Measurements from ENCODE around the gene EDNRA. TPM values are rescaled to one million over a fixed set of nuclear protein-coding genes. Genes with fewer than 3 reads are reported as not detected.
"Not testable (repeated sequence)": the region's sequence is repeated elsewhere in the genome, so short reads cannot be mapped to it uniquely, and the experiment has no call there.

Gene EDNRA
- 3.2 TPM for polyA plus RNA-seq (2013, experiment 1 of 2)
- polyA plus RNA-seq (2013, experiment 2 of 2): 5.0 TPM

- no peaks in the 10 kb centered on the region for H3K9me3 ChIP-seq (ENCODE audit: insufficient read depth, low read depth, low read length)
- peak within 1 kb of the TSS; percentile 72 for H3K4me3 ChIP-seq (ENCODE audit: low read length)
- no peak within 1 kb of the TSS for H3K27ac ChIP-seq (ENCODE audit: low read depth, low read length)
- H3K9ac ChIP-seq (ENCODE audit: low read depth, low read length): peak within 1 kb of the TSS; percentile 68
- peaks cover 45% of the 10 kb centered on the region for H3K27me3 ChIP-seq (ENCODE audit: insufficient read depth, low read length)
- no peaks in the 10 kb centered on the region for H3K36me3 ChIP-seq (ENCODE audit: insufficient read depth, low read length)
- WGBS: 1% methylated on average over 68 of the region's 68 CpGs
- peaks cover 6% of the 10 kb centered on the region for H3K4me1 ChIP-seq (ENCODE audit: insufficient read depth, low read length)
Observed at GRCh38 chr4:147480891-147481576, at the start of gene EDNRA. TSS of gene EDNRA (plus strand) at chr4:147481097. CDS start at chr4:147485682, 4,585 bp downstream.

DNA sequence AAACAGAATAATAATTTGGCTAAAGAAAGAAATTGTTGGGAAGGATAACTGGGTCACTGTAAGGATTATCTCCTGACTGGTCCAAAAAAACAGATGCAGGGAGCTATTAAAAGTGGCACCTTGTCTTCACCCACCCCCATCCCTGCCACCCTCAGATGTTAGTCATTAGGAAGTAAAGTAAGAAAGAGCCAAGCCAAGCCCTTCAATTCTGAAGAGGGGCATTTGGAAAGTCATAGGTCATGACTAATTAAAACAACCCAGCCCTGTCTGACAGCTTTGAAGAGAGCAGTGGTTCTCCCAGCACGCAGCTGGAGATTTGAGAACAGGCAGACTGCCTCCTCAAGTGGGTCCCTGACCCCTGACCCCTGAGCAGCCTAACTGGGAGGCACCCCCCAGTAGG, 46.5 kb upstream of the EDNRA start:
- not testable (repeated sequence) for H3K9me3 ChIP-seq (ENCODE audit: insufficient read depth, low read depth, low read length); H3K9ac ChIP-seq (ENCODE audit: low read depth, low read length); H3K27me3 ChIP-seq (ENCODE audit: insufficient read depth, low read length); H3K4me1 ChIP-seq (ENCODE audit: insufficient read depth, low read length); H3K4me3 ChIP-seq (ENCODE audit: low read length); H3K27ac ChIP-seq (ENCODE audit: low read depth, low read length); H3K36me3 ChIP-seq (ENCODE audit: insufficient read depth, low read length)
- WGBS: 85% methylated on average over 1 of the region's 1 CpG

DNA sequence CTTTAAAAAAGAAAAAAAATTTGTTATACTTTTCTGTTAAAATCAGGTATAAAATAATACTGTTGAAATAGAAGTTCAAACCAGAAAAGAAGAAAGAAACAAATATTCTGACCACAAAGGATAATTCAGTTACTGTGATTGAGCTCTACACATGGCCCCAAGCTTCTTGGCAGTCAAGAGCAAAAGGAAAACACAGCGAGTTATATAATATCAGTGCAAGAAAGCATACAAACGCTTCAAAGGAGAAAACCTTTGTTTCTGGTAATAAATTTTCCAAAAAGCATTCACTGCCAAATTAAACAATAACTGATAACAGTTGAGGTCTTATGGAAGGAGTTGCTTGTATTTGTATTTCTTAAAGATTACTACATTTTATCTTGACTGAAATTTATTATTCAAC, 40.5 kb upstream of the EDNRA start:
- Histone ChIP-seq H3K27ac (ENCODE audit: low read depth, low read length) (no peak overlapping the region), H3K4me3 (ENCODE audit: low read length) (no peak overlapping the region), H3K4me1 (ENCODE audit: insufficient read depth, low read length) (no peaks in the 10 kb centered on the region), H3K36me3 (ENCODE audit: insufficient read depth, low read length) (no peaks in the 10 kb centered on the region), H3K27me3 (ENCODE audit: insufficient read depth, low read length) (no peaks in the 10 kb centered on the region), H3K9ac (ENCODE audit: low read depth, low read length) (no peak overlapping the region), H3K9me3 (ENCODE audit: insufficient read depth, low read depth, low read length) (no peaks in the 10 kb centered on the region)
- 100% methylated on average over 1 of the region's 2 CpGs for WGBS

DNA sequence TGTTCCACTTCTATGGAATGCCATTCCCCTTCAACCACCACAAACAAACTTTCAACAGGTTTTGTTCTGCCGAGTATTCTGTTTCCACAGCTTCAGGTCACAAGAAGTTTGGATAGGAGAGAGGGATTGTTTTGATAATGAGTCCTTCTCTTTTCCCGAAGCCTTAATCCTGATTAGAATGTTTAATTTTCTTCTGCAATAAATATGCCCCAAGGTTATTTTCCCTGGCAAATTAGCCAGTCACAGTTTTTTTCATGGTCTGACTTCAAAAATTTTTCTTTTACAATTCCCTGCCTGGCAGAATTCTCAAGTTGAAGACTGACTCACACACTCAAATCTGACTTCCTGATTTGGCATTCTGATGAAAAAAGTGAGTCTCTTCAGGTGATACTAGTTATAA, 33.1 kb upstream of the EDNRA start:
- Histone ChIP-seq H3K27me3 (ENCODE audit: insufficient read depth, low read length) (no peaks in the 10 kb centered on the region), H3K4me3 (ENCODE audit: low read length) (no peak overlapping the region), H3K9ac (ENCODE audit: low read depth, low read length) (no peak overlapping the region), H3K4me1 (ENCODE audit: insufficient read depth, low read length) (no peaks in the 10 kb centered on the region), H3K9me3 (ENCODE audit: insufficient read depth, low read depth, low read length) (no peaks in the 10 kb centered on the region), H3K36me3 (ENCODE audit: insufficient read depth, low read length) (no peaks in the 10 kb centered on the region), H3K27ac (ENCODE audit: low read depth, low read length) (no peak overlapping the region)
- WGBS: 55% methylated on average over 2 of the region's 2 CpGs

DNA sequence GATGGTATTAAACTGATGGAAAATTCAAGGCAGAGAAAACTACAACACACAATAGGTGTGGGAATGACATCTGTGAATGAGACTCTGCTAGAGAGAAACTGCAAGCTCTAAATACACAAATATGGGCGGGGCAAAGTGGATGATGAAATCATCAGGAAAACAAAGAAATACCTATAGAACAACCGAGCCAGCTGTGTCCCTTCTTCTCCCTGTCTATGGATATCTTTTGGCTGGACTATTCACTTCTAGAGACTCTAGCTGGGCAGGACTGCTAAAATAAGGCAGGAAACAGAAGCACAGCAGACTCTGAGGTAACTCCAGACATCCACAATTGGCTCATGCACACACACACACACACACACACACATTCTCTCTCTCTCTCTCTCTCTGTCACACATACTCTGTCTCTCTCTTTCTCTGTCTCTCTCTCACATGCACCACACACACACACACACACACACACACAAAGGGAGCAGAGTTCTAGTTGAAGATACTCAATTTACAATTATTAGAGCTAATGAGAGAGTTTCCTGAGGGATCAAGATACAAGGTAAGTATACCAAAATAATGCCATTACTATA, 27.2 kb upstream of the EDNRA start:
- H3K27ac ChIP-seq (ENCODE audit: low read depth, low read length): no peak overlapping the region
- H3K9ac ChIP-seq (ENCODE audit: low read depth, low read length): no peak overlapping the region
- no peak overlapping the region for H3K4me3 ChIP-seq (ENCODE audit: low read length)
- H3K4me1 ChIP-seq (ENCODE audit: insufficient read depth, low read length): no peaks in the 10 kb centered on the region
- H3K36me3 ChIP-seq (ENCODE audit: insufficient read depth, low read length): no peaks in the 10 kb centered on the region
- 69% methylated on average over 2 of the region's 2 CpGs for WGBS
- H3K27me3 ChIP-seq (ENCODE audit: insufficient read depth, low read length): no peaks in the 10 kb centered on the region
- H3K9me3 ChIP-seq (ENCODE audit: insufficient read depth, low read depth, low read length): no peaks in the 10 kb centered on the region

GRCh38 chr4:147456706-147457105, 24.2 kb upstream of the EDNRA start:
- no peaks in the 10 kb centered on the region for H3K27me3 ChIP-seq (ENCODE audit: insufficient read depth, low read length)
- no peak overlapping the region for H3K27ac ChIP-seq (ENCODE audit: low read depth, low read length)
- H3K36me3 ChIP-seq (ENCODE audit: insufficient read depth, low read length): no peaks in the 10 kb centered on the region
- WGBS: 89% methylated on average over 5 of the region's 5 CpGs
- no peak overlapping the region for H3K4me3 ChIP-seq (ENCODE audit: low read length)
- no peaks in the 10 kb centered on the region for H3K9me3 ChIP-seq (ENCODE audit: insufficient read depth, low read depth, low read length)
- no peaks in the 10 kb centered on the region for H3K4me1 ChIP-seq (ENCODE audit: insufficient read depth, low read length)
- no peak overlapping the region for H3K9ac ChIP-seq (ENCODE audit: low read depth, low read length)

GRCh38 chr4:147461161-147461560, 19.7 kb upstream of the EDNRA start:
- H3K4me1 ChIP-seq (ENCODE audit: insufficient read depth, low read length): no peaks in the 10 kb centered on the region
- H3K4me3 ChIP-seq (ENCODE audit: low read length): no peak overlapping the region
- 80% methylated on average over 1 of the region's 1 CpG for WGBS
- no peaks in the 10 kb centered on the region for H3K9me3 ChIP-seq (ENCODE audit: insufficient read depth, low read depth, low read length)
- H3K27me3 ChIP-seq (ENCODE audit: insufficient read depth, low read length): no peaks in the 10 kb centered on the region
- no peaks in the 10 kb centered on the region for H3K36me3 ChIP-seq (ENCODE audit: insufficient read depth, low read length)
- H3K27ac ChIP-seq (ENCODE audit: low read depth, low read length): no peak overlapping the region
- H3K9ac ChIP-seq (ENCODE audit: low read depth, low read length): no peak overlapping the region

DNA sequence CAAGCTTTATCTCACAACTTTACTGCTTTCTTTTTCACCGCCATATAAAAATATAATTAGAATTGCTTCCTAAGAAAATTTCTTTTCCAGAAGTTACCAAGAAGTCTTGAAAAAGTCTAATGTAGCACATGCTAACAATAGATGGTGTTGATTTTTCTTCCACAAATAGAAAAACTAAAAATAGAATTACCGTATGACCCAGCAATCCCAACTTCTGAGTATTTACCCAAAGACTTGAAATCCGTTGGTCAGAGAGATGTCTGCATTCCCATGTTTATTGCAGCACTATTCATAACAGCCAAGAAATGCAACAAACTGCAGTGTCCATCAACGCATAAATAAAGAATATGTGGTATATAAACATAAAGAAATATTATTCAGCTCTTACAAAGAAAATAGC, 17.8 kb upstream of the EDNRA start:
- Histone ChIP-seq H3K27me3 (ENCODE audit: insufficient read depth, low read length) (no peaks in the 10 kb centered on the region), H3K4me1 (ENCODE audit: insufficient read depth, low read length) (no peaks in the 10 kb centered on the region), H3K27ac (ENCODE audit: low read depth, low read length) (no peak overlapping the region), H3K4me3 (ENCODE audit: low read length) (no peak overlapping the region), H3K9ac (ENCODE audit: low read depth, low read length) (no peak overlapping the region), H3K36me3 (ENCODE audit: insufficient read depth, low read length) (no peaks in the 10 kb centered on the region), H3K9me3 (ENCODE audit: insufficient read depth, low read depth, low read length) (no peaks in the 10 kb centered on the region)
- WGBS: 95% methylated on average over 2 of the region's 4 CpGs

GRCh38 chr4:147465461-147465860, 15.4 kb upstream of the EDNRA start:
- H3K9me3 ChIP-seq (ENCODE audit: insufficient read depth, low read depth, low read length): no peaks in the 10 kb centered on the region
- H3K27me3 ChIP-seq (ENCODE audit: insufficient read depth, low read length): no peaks in the 10 kb centered on the region
- H3K36me3 ChIP-seq (ENCODE audit: insufficient read depth, low read length): no peaks in the 10 kb centered on the region
- no peak overlapping the region for H3K4me3 ChIP-seq (ENCODE audit: low read length)
- 95% methylated on average over 2 of the region's 2 CpGs for WGBS
- H3K9ac ChIP-seq (ENCODE audit: low read depth, low read length): no peak overlapping the region
- no peaks in the 10 kb centered on the region for H3K4me1 ChIP-seq (ENCODE audit: insufficient read depth, low read length)
- H3K27ac ChIP-seq (ENCODE audit: low read depth, low read length): no peak overlapping the region

GRCh38 chr4:147477439-147477838, 3.5 kb upstream of the EDNRA start:
- Histone ChIP-seq H3K4me3 (ENCODE audit: low read length) (no peak overlapping the region), H3K27ac (ENCODE audit: low read depth, low read length) (no peak overlapping the region), H3K36me3 (ENCODE audit: insufficient read depth, low read length) (no peaks in the 10 kb centered on the region), H3K27me3 (ENCODE audit: insufficient read depth, low read length) (peaks cover 35% of the 10 kb centered on the region), H3K4me1 (ENCODE audit: insufficient read depth, low read length) (peaks cover 6% of the 10 kb centered on the region), H3K9ac (ENCODE audit: low read depth, low read length) (no peak overlapping the region), H3K9me3 (ENCODE audit: insufficient read depth, low read depth, low read length) (peaks cover 9% of the 10 kb centered on the region)

DNA sequence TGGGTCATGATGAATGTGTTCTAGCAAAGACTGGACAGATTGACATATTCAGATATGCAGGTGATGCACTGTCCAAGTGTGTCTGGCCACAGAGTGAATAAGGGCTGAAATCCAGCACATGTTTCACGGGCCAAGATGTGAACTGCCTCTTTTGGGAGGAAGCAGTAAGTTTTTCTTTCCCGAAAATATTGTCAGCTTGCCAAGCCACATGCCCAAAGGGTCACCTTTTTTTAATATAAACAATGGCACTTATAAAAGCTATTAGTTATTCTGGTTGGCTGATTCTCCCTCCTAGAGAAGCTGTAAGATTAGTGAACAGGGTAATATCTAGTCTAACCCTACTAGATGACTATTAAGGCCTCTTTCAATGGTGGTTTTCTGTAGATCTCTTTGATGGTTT, 1.5 kb upstream of the EDNRA start:
- Histone ChIP-seq H3K4me1 (ENCODE audit: insufficient read depth, low read length) (peaks cover 6% of the 10 kb centered on the region), H3K27ac (ENCODE audit: low read depth, low read length) (no peak overlapping the region), H3K27me3 (ENCODE audit: insufficient read depth, low read length) (peaks cover 45% of the 10 kb centered on the region), H3K36me3 (ENCODE audit: insufficient read depth, low read length) (no peaks in the 10 kb centered on the region), H3K9ac (ENCODE audit: low read depth, low read length) (no peak overlapping the region), H3K9me3 (ENCODE audit: insufficient read depth, low read depth, low read length) (no peaks in the 10 kb centered on the region), H3K4me3 (ENCODE audit: low read length) (no peak overlapping the region)
- WGBS: 96% methylated on average over 1 of the region's 2 CpGs

- Histone ChIP-seq H3K27ac (ENCODE audit: low read depth, low read length) (no peak overlapping the region), H3K27me3 (ENCODE audit: insufficient read depth, low read length) (peaks cover 45% of the 10 kb centered on the region), H3K4me1 (ENCODE audit: insufficient read depth, low read length) (peaks cover 6% of the 10 kb centered on the region), H3K9me3 (ENCODE audit: insufficient read depth, low read depth, low read length) (no peaks in the 10 kb centered on the region), H3K4me3 (ENCODE audit: low read length) (no peak overlapping the region), H3K9ac (ENCODE audit: low read depth, low read length) (no peak overlapping the region), H3K36me3 (ENCODE audit: insufficient read depth, low read length) (no peaks in the 10 kb centered on the region)
- WGBS: 87% methylated on average over 5 of the region's 5 CpGs
Observed at GRCh38 chr4:147479786-147480185, 1.1 kb upstream of the EDNRA start.
